RWPE2 (cell line): ENCODE results near the gene UST.

Source experiments
- ATAC-seq: fragments of 200-7000 bp; cut with Tn5 transposase; 3 replicates; pipeline ENCODE4 v1.9.1; 2021; ENCODE audit warnings: low read depth
- DNase-seq: peaks from one replicate; pipeline ENCODE4 v3.0.0-alpha.2; 2020; ENCODE audit warnings: low spot score
- H3K27ac ChIP-seq: fragments of 450-650 bp; 2 replicates; pipeline ENCODE4 v1.5.1; 2017; ENCODE audit warnings: mild to moderate bottlenecking; ENCODE audit not compliant: poor library complexity, severe bottlenecking
- H3K27me3 ChIP-seq: fragments of 250-450 bp; sonication (Bioruptor Pico); 2 replicates; pipeline ENCODE4 v1.5.1; 2021; ENCODE audit warnings: mild to moderate bottlenecking, moderate library complexity; ENCODE audit not compliant: insufficient read depth, poor library complexity, severe bottlenecking
- H3K36me3 ChIP-seq: fragments of 250-450 bp; sonication (Bioruptor Pico); 2 replicates; pipeline ENCODE4 v1.5.1; 2020; ENCODE audit warnings: low read depth, mild to moderate bottlenecking, moderate library complexity
- H3K4me1 ChIP-seq: fragments of 250-450 bp; sonication (Bioruptor Pico); 2 replicates; pipeline ENCODE4 v1.5.1; 2021; ENCODE audit warnings: mild to moderate bottlenecking, moderate library complexity; ENCODE audit not compliant: insufficient read depth, poor library complexity, severe bottlenecking
- H3K4me3 ChIP-seq: fragments of 250-450 bp; sonication (Bioruptor Pico); 2 replicates; pipeline ENCODE4 v1.5.1; 2021; ENCODE audit warnings: mild to moderate bottlenecking, moderate library complexity; ENCODE audit not compliant: severe bottlenecking
- H3K9me3 ChIP-seq: fragments of 250-450 bp; sonication (Bioruptor Pico); 2 replicates; pipeline ENCODE4 v1.5.1; 2021; ENCODE audit warnings: mild to moderate bottlenecking, moderate library complexity; ENCODE audit not compliant: severe bottlenecking
- CTCF ChIP-seq: fragments of 450-650 bp; IDR thresholded peaks from one replicate; pipeline ENCODE4 v1.5.1; 2017; ENCODE audit warnings: mild to moderate bottlenecking, moderate library complexity; ENCODE audit not compliant: poor library complexity, severe bottlenecking

UST gene

GRCh38 chr6:149108038-149108748 is 361.4 kb downstream of the UST start:
- ATAC-seq (no peak), DNase-seq (no peak)
- Histone ChIP-seq H3K4me3 (no peak overlapping the region), H3K4me1 (no peaks in the 10 kb centered on the region), H3K27ac (no peak overlapping the region), H3K27me3 (no peaks in the 10 kb centered on the region), H3K9me3 (no peaks in the 10 kb centered on the region), H3K36me3 (no peaks in the 10 kb centered on the region)
- no peak for TF ChIP-seq CTCF

- TF ChIP-seq CTCF: no peak
- Histone ChIP-seq H3K27ac (no peak overlapping the region), H3K4me3 (no peak overlapping the region), H3K9me3 (no peaks in the 10 kb centered on the region), H3K4me1 (no peaks in the 10 kb centered on the region), H3K27me3 (no peaks in the 10 kb centered on the region), H3K36me3 (no peaks in the 10 kb centered on the region)
- ATAC-seq: no peak
- no peak for DNase-seq
Observed at GRCh38 chr6:149108749-149109100, 361.9 kb downstream of the UST start.

- no peak for ATAC-seq
Observed at GRCh38 chr6:149109397-149110070, 362.7 kb downstream of the UST start.

GRCh38 chr6:149111556-149112115 is 364.8 kb downstream of the UST start:
- no peak for TF ChIP-seq CTCF
- ATAC-seq (no peak), DNase-seq (no peak)
- no peaks in the 10 kb centered on the region for H3K4me1 ChIP-seq
- H3K9me3 ChIP-seq: no peaks in the 10 kb centered on the region
- no peaks in the 10 kb centered on the region for H3K27me3 ChIP-seq
- no peak overlapping the region for H3K4me3 ChIP-seq
- no peaks in the 10 kb centered on the region for H3K36me3 ChIP-seq
- H3K27ac ChIP-seq: no peak overlapping the region

More at GRCh38 chr6:149109397-149110070, 362.7 kb downstream of the UST start:
- no peak overlapping the region for H3K4me3 ChIP-seq
- no peaks in the 10 kb centered on the region for H3K36me3 ChIP-seq
- H3K4me1 ChIP-seq: no peaks in the 10 kb centered on the region
- no peak for TF ChIP-seq CTCF
- no peak overlapping the region for H3K27ac ChIP-seq
- no peak for DNase-seq
- no peaks in the 10 kb centered on the region for H3K9me3 ChIP-seq
- H3K27me3 ChIP-seq: no peaks in the 10 kb centered on the region

- H3K4me3 ChIP-seq: no peak overlapping the region
- H3K4me1 ChIP-seq: no peaks in the 10 kb centered on the region
- no peak overlapping the region for H3K27ac ChIP-seq
- ATAC-seq: no peak
- H3K27me3 ChIP-seq: no peaks in the 10 kb centered on the region
- DNase-seq: no peak
- TF ChIP-seq CTCF: no peak
- no peaks in the 10 kb centered on the region for H3K9me3 ChIP-seq
- H3K36me3 ChIP-seq: no peaks in the 10 kb centered on the region
Observed at GRCh38 chr6:149112976-149113375, 366.1 kb downstream of the UST start.
